NB4 (cell line): ENCODE measurements around the gene CDHR1.

ENCODE experiments used
- DNase-seq: peaks from one replicate; pipeline ENCODE4 v3.0.0; 2010; ENCODE audit warnings: low read depth
- H3K4me3 ChIP-seq: one replicate; pipeline ENCODE4 v1.5.1; 2011; ENCODE audit warnings: mild to moderate bottlenecking, low read depth, low read length, moderate library complexity
- CTCF ChIP-seq: IDR thresholded peaks from one replicate; pipeline ENCODE4 v1.5.1; 2012; ENCODE audit warnings: low read depth, low read length
- MAX ChIP-seq: IDR thresholded peaks from 2 replicates; pipeline ENCODE4 v1.6.1; 2011; ENCODE audit warnings: low read depth, low read length
- MYC ChIP-seq: IDR thresholded peaks from 2 replicates; pipeline ENCODE4 v1.6.1; 2011; ENCODE audit warnings: low read depth, low read length
- POLR2A ChIP-seq: IDR thresholded peaks from 2 replicates; pipeline ENCODE4 v1.6.1; 2011; ENCODE audit warnings: mild to moderate bottlenecking; ENCODE audit not compliant: insufficient read length; ENCODE audit errors: extremely low read depth

The CDHR1 gene

GRCh38 chr10:84216834-84217233, 22.5 kb downstream of the CDHR1 start:
- H3K4me3 ChIP-seq, result no peak overlapping the region
- TF ChIP-seq MAX (no peak), POLR2A (no peak), MYC (no peak)
- DNase-seq, result no peak

GRCh38 chr10:84217746-84218145, 23.4 kb downstream of the CDHR1 start:
- DNase-seq, result no peak
- H3K4me3 ChIP-seq, result no peak overlapping the region
- TF ChIP-seq POLR2A (no peak), MAX (no peak), MYC (no peak), CTCF (no peak)

- DNase-seq, result no peak
- H3K4me3 ChIP-seq, result no peak overlapping the region
- no peak for TF ChIP-seq POLR2A
- no peak for TF ChIP-seq MAX
- no peak for TF ChIP-seq MYC
These were observed 27.6 kb downstream of the CDHR1 start for GRCh38 chr10:84221916-84222315.

- DNase-seq, result peak; percentile 30
- no peak for TF ChIP-seq MYC
- TF ChIP-seq POLR2A, result no peak
- no peak for TF ChIP-seq MAX
- H3K4me3 ChIP-seq, result no peak overlapping the region
These were observed 30.2 kb downstream of the CDHR1 start for GRCh38 chr10:84224411-84225028.

GRCh38 chr10:84225427-84226173, 31.3 kb downstream of the CDHR1 start, which contains the start of gene LRIT2:
Gene LRIT2 (minus strand): TSS chr10:84225544. CDS start chr10:84225520, 24 bp downstream.
- TF ChIP-seq MAX (no peak), POLR2A (no peak), MYC (no peak), CTCF (no peak)
- no peak for DNase-seq
- H3K4me3 ChIP-seq, result no peak within 1 kb of the TSS

- no peak overlapping the region for H3K4me3 ChIP-seq
- TF ChIP-seq MYC (no peak), POLR2A (no peak), MAX (no peak), CTCF (no peak)
- no peak for DNase-seq
These were observed 32.3 kb downstream of the CDHR1 start for GRCh38 chr10:84226616-84227015.

- TF ChIP-seq MAX (no peak), MYC (no peak), CTCF (no peak), POLR2A (no peak)
- H3K4me3 ChIP-seq, result no peak overlapping the region
- DNase-seq, result no peak
These were observed 33.5 kb downstream of the CDHR1 start for GRCh38 chr10:84227810-84228209.
